ENCODE measurements around the gene DCLRE1C.

- TF ChIP-seq CTCF (IDR thresholded peaks at IDR 0.05) = no peak
- no peak for TF ChIP-seq POLR2A (IDR thresholded peaks at IDR 0.05)
Observed at GRCh38 chr10:14916600-14916999, 37.3 kb downstream of the DCLRE1C start.

Data from adrenal gland (tissue), 5 donors.